ENCODE data around the gene FBXL13. TPM values are rescaled to one million over a fixed set of nuclear protein-coding genes. Genes with fewer than 3 reads are reported as not detected.
"Not testable (repeated sequence)": the region's sequence is repeated elsewhere in the genome, so short reads cannot be mapped to it uniquely, and the experiment has no call there.

The FBXL13 gene
- total RNA-seq, 1 experiment from 2014 or later: 0.34 TPM

DNA sequence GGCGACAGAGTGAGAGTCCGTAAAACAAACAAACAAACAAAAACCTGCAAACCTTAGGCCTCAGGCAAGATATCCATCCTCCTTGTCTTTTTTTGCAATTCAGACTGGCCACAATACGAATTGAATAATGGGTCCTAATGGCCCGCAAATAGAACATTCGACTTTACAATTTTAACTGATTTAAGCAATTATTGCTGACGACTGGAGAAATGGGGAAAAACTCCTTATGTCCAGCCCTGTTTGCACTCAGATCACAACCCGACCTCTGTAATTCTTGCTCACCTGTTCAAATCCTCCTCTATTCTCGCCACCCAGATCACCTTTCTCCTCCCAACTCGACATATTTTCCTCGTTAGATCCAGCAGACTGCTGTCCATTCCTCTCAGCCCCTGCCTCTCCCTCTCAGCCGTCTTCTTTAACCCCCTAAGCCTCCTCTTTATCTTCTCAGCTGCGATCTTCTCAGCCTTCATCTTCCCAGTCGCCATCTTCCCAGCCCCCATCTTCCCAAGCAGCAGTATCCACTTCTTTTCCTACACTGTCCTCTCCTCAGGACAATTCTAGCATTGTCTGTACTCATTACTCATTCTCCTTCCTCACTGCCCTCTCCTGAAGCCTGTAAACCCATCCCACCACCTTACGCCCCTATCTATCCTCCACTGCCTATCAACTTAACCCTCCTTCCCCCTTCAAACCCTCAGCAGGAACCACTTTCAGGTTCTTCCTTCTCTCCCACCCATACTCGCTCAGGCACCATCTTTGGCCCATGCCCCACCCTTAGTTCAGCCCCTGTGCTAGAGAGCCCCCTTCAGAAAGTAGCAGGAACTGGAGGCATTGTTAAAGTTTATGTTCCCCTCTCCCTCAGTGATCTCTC is 100.0 kb downstream of the FBXL13 start:
- in situ Hi-C loops (cut with HindIII; ENCODE audit: low pct_unique_long_range_greater_than_20kb, low sequenced_read_pairs): no loop called here

DNA sequence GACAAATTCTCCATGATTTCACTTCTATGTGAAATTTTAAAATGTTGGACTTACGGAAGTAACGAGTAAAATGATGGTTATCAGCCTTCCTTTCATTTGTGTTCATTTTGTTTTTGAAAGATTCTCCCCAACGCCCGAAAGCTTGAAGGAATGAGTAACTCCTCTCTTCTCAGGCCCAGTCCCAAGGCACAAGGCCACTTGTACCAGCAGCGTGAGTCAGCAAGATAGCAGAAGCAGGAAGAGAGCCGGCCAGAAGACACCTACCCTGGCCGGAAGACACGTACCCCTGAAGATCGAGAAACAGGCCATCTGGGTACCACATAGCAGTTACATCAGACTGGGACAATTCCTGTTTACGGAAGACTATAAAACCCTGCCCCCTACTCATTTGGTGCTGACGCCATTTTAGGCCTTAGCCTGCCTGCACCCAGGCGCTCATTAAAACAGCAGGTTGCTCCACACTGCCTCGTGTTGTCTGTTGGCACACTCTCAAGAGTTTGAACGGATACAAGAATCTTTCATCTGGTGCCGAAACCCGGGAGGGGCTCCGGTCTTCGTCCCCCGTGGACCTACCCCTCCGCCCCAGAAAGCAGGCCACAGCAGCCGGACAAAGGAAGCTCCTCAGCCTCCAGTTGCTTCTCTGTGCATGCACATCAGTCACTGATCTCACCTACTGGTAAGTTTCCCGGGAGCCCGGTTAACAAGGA is 101.3 kb downstream of the FBXL13 start:
- DNase-seq (ENCODE audit: low read depth): no peak
- in situ Hi-C loops (cut with HindIII; ENCODE audit: low pct_unique_long_range_greater_than_20kb, low sequenced_read_pairs): no loop called here

More for the DNA sequence above, 100.0 kb downstream of the FBXL13 start:
- no peak for DNase-seq (ENCODE audit: low read depth)

DNA sequence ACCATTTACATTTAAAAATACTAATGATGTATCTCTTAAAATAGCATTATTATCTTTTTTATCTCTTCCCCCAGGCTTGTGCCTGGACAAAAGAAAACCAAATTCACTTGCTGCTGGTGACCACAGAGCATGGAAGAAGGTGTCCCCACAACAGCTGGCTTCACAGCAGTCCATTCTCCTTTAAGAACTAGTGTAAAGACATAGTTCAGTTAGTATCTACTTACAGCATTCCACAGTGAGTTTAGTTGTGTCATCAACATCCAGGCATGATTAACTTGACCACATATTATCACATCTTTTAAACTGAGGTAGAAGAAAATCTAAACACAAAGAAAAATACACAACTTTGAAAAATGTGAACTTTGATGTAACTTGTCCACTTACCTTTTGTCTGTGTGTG is 106.8 kb downstream of the FBXL13 start:
- in situ Hi-C loops (cut with HindIII; ENCODE audit: low pct_unique_long_range_greater_than_20kb, low sequenced_read_pairs): no loop called here
- no peak for DNase-seq (ENCODE audit: low read depth)

DNA sequence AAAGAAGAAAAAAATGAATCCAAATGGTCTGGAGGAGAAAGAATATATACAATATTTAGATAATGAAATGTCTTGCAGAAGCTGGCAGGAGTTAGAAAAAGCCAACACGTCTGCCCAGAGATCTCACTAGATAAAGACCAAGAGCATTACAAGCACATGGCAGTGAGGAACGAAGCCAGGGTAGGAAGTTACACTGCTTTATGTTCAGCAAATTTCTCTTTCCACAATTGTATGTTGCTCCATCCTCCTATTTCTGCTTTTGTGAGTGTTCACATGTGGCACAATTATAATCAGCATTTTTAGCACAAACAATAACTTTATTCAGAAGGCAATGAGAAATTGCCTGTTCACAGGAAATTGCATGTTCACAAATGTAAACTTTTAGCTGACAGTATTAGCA is 108.1 kb downstream of the FBXL13 start:
- DNase-seq (ENCODE audit: low read depth): no peak
- in situ Hi-C loops (cut with HindIII; ENCODE audit: low pct_unique_long_range_greater_than_20kb, low sequenced_read_pairs): no loop called here

DNA sequence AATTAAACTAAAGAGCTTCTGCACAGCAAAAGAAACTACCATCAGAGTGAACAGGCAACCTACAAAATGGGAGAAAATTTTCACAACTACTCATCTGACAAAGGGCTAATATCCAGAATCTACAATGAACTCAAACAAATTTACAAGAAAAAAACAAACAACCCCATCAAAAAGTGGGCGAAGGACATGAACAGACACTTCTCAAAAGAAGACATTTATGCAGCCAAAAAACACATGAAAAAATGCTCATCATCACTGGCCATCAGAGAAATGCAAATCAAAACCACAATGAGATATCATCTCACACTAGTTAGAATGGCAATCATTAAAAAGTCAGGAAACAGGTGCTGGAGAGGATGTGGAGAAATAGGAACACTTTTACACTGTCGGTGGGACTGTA is 112.6 kb downstream of the FBXL13 start:
- in situ Hi-C loops (cut with HindIII; ENCODE audit: low pct_unique_long_range_greater_than_20kb, low sequenced_read_pairs); DNase-seq (ENCODE audit: low read depth): not testable (repeated sequence)

DNA sequence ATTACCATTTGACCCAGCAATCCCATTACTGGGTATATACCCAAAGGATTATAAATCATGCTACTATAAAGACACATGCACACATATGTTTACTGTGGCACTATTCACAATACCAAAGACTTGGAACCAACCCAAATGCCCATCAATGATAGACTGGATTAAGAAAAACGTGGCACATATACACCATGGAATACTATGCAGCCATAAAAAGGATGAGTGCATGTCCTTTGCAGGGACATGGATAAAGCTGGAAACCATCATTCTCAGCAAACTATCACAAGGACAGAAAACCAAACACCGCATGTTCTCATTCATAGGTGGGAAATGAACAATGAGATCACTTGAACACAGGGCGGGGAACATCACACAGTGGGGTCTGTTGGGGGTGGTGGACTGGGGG is 116.6 kb downstream of the FBXL13 start:
- DNase-seq (ENCODE audit: low read depth); in situ Hi-C loops (cut with HindIII; ENCODE audit: low pct_unique_long_range_greater_than_20kb, low sequenced_read_pairs): not testable (repeated sequence)

DNA sequence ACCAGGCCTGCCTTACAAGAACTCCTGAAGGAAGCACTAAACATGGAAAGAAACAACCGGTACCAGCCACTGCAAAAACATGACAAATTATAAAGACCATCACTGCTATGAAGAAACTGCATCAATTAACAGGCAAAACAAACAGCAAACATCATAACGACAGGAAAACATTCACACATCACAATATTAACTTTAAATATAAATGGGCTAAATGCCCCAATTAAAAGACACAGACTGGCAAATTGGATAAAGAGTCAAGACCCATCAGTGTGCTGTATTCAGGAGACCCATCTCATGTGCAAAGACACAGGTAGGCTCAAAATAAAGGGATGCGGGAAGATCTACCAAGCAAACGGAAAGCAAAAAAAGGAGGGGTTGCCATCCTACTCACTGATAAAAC is 120.2 kb downstream of the FBXL13 start:
- in situ Hi-C loops (cut with HindIII; ENCODE audit: low pct_unique_long_range_greater_than_20kb, low sequenced_read_pairs); DNase-seq (ENCODE audit: low read depth): not testable (repeated sequence)

DNA sequence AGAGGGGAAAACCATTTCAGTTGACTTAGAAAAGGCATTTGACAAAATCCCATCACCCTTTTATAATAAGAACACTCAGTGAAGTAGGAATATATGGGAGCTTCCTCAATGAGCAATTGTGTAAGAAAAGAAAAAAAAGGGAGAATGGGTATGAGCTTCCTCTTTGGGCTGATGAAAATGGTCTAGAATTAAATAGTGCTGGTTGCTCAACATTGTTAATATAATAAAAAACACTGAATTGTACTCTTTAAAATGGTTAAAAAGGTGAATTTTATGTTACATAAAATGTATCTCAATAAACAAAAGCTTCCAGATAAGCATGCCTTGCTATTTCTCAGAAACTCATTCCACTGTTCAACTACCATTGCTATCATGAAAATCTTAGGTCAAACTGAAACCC is 121.2 kb downstream of the FBXL13 start:
- in situ Hi-C loops (cut with HindIII; ENCODE audit: low pct_unique_long_range_greater_than_20kb, low sequenced_read_pairs): no loop called here
- no peak for DNase-seq (ENCODE audit: low read depth)

DNA sequence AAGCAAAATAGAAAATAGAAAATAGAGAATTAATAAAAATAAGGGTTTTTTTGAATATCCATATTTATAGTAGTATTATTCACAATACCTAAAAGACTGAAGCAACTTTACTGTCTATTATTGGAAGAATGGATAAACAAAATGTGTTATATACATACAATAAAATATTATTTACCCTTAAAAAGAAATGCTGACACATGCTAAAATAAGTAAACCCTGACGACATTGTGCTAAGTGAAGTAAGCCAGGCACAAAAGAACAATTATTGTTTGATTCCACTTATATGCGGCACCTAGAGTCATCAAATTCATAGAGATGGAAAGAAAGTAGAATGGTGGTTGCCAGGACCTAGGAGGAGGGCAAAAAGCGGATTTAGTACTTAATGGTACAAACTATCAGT is 122.8 kb downstream of the FBXL13 start:
- DNase-seq (ENCODE audit: low read depth): no peak
- in situ Hi-C loops (cut with HindIII; ENCODE audit: low pct_unique_long_range_greater_than_20kb, low sequenced_read_pairs): no loop called here

DNA sequence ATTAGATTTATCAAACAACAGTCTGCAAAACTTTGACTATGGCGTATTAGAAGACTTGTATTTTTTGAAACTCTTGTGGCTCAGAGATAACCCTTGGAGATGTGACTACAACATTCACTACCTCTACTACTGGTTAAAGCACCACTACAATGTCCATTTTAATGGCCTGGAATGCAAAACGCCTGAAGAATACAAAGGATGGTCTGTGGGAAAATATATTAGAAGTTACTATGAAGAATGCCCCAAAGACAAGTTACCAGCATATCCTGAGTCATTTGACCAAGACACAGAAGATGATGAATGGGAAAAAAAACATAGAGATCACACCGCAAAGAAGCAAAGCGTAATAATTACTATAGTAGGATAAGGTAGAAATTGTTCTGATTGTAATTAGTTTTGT is 130.4 kb downstream of the FBXL13 start:
- no peak for DNase-seq (ENCODE audit: low read depth)
- in situ Hi-C loops (cut with HindIII; ENCODE audit: low pct_unique_long_range_greater_than_20kb, low sequenced_read_pairs): no loop called here

DNA sequence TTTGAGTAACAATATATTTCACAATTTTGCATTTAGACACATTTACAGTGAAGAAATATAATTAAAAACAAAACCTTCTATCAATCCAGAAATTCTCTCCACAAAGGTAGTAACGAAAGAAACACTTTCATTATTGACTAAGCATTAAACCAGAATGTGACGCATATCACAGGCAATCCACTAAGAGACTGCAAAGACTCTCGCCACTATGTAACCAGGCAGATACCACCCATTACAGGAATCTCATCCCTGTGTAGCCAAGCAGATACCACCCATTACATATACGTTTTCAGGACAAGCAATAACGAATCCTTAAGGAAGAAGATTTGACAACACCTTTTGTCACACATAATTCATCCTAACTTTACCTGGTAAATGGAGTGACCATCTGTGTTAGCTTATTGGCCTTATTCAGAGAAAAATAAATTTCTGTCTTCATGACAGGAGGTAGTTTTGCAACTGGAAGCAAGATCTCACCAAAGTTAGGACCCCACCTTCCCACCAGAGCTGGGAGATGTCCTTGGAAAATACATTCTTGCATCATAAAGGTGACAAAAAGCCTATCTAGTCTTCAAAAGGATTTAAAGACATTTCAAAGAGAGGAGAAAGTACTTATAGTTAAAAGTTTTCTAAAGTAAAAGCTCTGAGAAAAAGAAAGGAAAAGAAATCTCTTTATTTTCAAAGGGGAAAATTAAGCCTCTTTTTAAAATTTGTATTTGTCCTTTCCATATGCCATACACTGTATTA is 131.0 kb downstream of the FBXL13 start:
- DNase-seq (ENCODE audit: low read depth): no peak
- in situ Hi-C loops (cut with HindIII; ENCODE audit: low pct_unique_long_range_greater_than_20kb, low sequenced_read_pairs): no loop called here

DNA sequence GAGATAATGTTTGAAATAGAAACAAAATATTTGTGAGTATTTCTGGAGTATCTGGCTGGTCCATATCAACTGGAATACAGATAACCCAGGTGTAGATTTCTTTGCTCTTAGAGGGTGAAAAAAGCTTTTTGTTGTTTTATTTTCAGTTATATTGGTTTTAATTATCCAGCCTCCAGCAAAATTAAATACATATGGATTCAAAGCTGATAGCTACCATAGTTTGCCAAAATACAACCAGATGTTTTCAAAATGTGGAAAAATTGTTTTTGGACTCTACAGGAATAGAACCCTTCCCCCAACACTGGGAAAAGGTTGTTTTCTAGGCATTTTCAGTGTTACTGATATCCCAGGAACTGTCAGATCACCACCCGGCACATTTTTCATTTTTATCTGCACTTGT is 131.7 kb downstream of the FBXL13 start:
- in situ Hi-C loops (cut with HindIII; ENCODE audit: low pct_unique_long_range_greater_than_20kb, low sequenced_read_pairs): no loop called here
- no peak for DNase-seq (ENCODE audit: low read depth)

DNA sequence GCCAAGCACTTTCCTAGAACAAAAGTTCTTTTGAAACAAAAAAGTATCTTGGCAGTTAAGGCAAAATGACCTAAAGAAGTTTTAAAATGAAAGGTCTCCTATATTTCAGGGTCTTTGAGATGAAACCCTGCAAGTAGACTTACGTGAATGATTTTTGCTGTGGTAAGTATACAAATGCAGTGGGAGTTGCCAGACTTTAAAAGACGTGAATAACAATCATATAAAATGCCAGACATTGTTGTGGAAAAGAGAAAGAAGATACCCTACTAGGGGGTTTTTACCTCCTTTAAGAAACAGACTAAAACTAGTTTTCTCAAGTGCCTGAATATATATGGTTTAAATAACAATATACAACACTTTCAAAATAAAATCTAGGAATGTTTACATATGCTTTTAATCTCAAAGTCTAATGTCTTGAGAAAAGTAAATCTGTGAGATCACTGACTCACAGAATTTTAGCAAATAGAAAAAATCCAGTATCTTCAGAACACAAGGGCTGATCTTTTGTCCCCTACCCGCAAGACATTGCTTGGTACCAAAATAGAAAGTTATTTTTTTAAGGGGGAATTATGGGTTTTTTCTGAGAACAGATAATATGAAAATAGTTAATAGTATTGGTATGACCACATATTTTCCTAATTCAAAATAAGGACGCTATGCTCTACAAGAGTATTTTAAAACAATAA is 132.3 kb downstream of the FBXL13 start:
- in situ Hi-C loops (cut with HindIII; ENCODE audit: low pct_unique_long_range_greater_than_20kb, low sequenced_read_pairs): no loop called here
- no peak for DNase-seq (ENCODE audit: low read depth)

DNA sequence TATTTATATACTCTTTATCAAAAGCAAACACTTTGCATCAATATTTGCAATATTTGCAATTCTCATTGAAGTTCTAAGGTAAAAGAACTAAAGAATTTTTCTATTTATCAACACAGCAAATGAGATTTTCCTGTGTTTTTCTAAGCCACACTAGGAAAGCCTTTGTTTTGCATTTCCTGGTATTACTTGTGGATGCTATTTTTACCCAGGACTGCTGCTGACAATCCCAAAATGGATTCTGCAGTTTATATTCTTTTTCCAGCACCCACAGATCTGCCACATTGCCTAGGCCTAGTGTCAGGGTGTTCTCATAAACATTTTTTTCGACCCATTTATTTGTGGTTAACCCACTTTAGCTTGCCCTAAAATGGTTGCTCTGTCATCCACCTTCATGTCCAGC is 135.9 kb downstream of the FBXL13 start:
- no peak for DNase-seq (ENCODE audit: low read depth)
- in situ Hi-C loops (cut with HindIII; ENCODE audit: low pct_unique_long_range_greater_than_20kb, low sequenced_read_pairs): no loop called here

DNA sequence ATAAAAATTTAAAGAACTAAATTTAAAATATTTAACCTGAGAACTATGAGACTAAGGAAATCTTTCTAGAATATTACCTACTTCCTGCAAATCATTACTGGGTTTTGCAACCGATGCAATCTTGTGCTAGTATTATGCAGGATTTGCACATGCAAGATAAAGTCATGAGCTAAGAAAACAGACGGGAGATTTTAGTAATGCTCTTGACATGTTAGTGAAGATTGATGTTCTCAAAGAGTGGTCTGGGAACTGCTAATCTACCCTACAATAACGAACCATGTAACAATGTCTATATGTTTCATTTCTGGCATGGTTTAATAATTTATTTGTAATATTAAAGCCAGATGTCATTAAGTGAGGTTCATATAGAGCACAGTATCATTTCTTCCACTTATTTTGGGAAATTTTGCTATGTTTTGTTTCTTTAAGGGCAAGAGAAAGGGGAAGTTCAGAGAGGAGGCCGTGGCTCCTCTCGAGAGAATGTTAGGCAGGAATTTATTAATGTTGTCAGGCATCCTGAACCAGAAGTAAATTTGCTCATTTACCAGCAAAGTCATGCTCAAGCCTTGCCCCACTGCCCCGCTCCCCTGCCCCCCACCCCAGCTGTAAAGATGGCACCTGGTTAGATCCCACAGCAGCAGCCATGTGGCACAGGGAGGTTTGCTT is 139.0 kb downstream of the FBXL13 start:
- in situ Hi-C loops (cut with HindIII; ENCODE audit: low pct_unique_long_range_greater_than_20kb, low sequenced_read_pairs): no loop called here
- no peak for DNase-seq (ENCODE audit: low read depth)

DNA sequence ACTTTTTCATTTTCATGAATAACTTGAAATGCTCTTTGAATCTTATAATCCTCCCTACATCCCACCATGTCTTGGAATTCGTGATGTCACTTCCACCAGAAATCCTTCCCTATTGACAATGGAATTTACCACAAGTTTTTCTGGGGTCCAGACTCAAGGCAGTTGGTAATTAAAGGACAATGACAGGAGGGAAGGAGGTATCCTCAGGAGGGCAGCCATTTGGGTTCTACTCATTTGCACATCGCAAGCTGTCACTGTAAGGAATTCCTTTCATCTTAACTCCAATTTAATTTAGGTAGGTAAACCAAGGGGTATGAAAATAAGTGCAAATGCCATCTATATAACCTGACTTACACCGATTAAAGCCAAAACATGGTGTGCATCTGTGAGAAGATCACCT is 139.9 kb downstream of the FBXL13 start:
- DNase-seq (ENCODE audit: low read depth): no peak
- in situ Hi-C loops (cut with HindIII; ENCODE audit: low pct_unique_long_range_greater_than_20kb, low sequenced_read_pairs): no loop called here

DNA sequence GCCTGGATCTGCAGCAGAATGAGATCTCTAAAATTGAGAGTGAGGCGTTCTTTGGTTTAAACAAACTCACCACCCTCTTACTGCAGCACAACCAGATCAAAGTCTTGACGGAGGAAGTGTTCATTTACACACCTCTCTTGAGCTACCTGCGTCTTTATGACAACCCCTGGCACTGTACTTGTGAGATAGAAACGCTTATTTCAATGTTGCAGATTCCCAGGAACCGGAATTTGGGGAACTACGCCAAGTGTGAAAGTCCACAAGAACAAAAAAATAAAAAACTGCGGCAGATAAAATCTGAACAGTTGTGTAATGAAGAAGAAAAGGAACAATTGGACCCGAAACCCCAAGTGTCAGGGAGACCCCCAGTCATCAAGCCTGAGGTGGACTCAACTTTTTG is 140.4 kb downstream of the FBXL13 start:
- DNase-seq (ENCODE audit: low read depth): no peak
- in situ Hi-C loops (cut with HindIII; ENCODE audit: low pct_unique_long_range_greater_than_20kb, low sequenced_read_pairs): no loop called here

DNA sequence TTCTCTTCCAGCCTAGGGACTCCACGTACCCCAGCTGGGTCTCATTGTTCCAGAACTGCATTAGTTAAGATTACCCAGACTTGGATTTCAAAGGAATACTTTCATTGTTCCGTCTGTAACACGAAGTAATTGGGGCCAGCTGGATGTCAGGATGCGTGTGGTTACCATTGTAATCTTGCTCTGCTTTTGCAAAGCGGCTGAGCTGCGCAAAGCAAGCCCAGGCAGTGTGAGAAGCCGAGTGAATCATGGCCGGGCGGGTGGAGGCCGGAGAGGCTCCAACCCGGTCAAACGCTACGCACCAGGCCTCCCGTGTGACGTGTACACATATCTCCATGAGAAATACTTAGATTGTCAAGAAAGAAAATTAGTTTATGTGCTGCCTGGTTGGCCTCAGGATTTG is 140.8 kb downstream of the FBXL13 start:
- DNase-seq (ENCODE audit: low read depth): no peak
- in situ Hi-C loops (cut with HindIII; ENCODE audit: low pct_unique_long_range_greater_than_20kb, low sequenced_read_pairs): no loop called here
